BE2C (cell line): ENCODE measurements around the gene CACNG1.

Experiments
- DNase-seq: peaks from one replicate; pipeline ENCODE4 v3.0.0-alpha.2; 2020
- H3K27me3 ChIP-seq: fragments of 250-450 bp; sonication (Bioruptor Pico); 2 replicates; pipeline ENCODE4 v1.5.1; 2020; ENCODE audit warnings: mild to moderate bottlenecking
- H3K36me3 ChIP-seq: fragments of 250-450 bp; sonication (Bioruptor Pico); 2 replicates; pipeline ENCODE4 v1.5.1; 2020; ENCODE audit warnings: mild to moderate bottlenecking
- H3K4me1 ChIP-seq: fragments of 250-450 bp; sonication (Bioruptor Pico); 2 replicates; pipeline ENCODE4 v1.5.1; 2020
- H3K4me3 ChIP-seq: 2 replicates; pipeline ENCODE4 v1.5.1; 2011; ENCODE audit warnings: low read depth, low read length
- H3K9me3 ChIP-seq: fragments of 250-450 bp; sonication (Bioruptor Pico); 2 replicates; pipeline ENCODE4 v1.5.1; 2020
- CTCF ChIP-seq: IDR thresholded peaks from 2 replicates; pipeline ENCODE4 v1.5.1; 2012; ENCODE audit warnings: mild to moderate bottlenecking, low read depth, low read length

CACNG1 gene

DNA sequence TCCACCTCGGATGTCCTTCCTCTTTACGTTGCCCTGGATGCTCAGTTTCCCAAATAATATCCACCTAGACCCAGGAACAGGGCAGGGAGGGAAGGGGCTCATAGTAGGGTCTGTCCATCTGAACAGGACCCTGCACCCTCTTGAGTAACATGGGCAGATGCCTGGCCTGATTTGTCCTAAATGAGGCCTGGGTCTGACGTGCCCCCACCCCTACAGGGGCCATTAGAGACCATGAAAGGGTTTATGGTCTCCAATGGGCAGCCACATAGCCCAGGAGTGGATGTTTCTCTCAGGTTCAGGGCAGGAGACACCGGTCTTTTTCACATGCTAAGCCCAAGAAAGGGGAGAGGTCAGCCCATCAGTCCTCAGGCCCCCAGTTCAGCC is 6.8 kb downstream of the CACNG1 start:
- Histone ChIP-seq H3K27me3 (no peaks in the 10 kb centered on the region), H3K4me3 (no peak overlapping the region), H3K4me1 (peaks cover 4% of the 10 kb centered on the region), H3K9me3 (peaks cover 7% of the 10 kb centered on the region), H3K36me3 (no peaks in the 10 kb centered on the region; the same call in 1 of the 2 replicates)
- no peak for DNase-seq
- no peak for TF ChIP-seq CTCF

GRCh38 chr17:67051837-67052236 is 7.5 kb downstream of the CACNG1 start:
- no peaks in the 10 kb centered on the region for H3K27me3 ChIP-seq
- TF ChIP-seq CTCF: no peak
- peaks cover 4% of the 10 kb centered on the region for H3K4me1 ChIP-seq
- no peaks in the 10 kb centered on the region; the same call in 1 of the 2 replicates for H3K36me3 ChIP-seq
- H3K9me3 ChIP-seq: peaks cover 7% of the 10 kb centered on the region
- H3K4me3 ChIP-seq: no peak overlapping the region
- no peak for DNase-seq

DNA sequence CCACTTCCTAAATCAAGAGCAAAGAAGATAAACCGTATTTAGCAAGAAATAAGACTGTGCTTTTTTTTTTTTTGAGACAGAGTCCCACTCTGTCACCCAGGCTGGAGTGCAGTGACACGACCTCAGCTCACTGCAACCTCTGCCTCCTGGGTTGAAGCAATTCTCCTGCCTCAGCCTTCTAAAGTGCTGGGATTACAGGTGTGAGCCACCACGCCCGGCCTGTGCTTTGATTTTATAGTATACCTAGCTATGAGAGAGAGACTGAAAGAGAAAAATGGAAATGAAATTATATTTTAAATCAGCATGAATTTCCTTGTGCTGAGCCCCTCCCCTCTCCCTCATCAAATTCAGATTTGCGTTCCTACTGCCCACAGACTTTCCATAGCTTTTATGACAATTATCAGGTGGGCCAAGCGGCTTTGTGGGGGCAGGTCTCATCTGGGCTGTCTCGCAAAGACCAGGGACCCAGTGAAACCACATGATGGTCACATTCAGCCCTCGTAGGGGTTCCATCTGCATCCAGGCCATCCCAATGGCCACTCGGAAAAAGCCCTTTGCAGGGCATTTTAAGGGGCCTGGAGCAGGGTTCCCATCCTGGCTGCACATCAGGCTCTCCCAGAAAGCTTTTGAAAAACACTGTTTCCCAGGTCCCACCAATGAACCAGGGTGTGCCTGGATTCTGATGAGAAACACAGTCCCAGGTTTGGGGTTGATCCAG is 8.5 kb downstream of the CACNG1 start:
- Histone ChIP-seq H3K4me1 (no peaks in the 10 kb centered on the region), H3K4me3 (no peak overlapping the region), H3K36me3 (no peaks in the 10 kb centered on the region; the same call in 1 of the 2 replicates), H3K9me3 (peaks cover 4% of the 10 kb centered on the region), H3K27me3 (no peaks in the 10 kb centered on the region)
- TF ChIP-seq CTCF: no peak
- no peak for DNase-seq

DNA sequence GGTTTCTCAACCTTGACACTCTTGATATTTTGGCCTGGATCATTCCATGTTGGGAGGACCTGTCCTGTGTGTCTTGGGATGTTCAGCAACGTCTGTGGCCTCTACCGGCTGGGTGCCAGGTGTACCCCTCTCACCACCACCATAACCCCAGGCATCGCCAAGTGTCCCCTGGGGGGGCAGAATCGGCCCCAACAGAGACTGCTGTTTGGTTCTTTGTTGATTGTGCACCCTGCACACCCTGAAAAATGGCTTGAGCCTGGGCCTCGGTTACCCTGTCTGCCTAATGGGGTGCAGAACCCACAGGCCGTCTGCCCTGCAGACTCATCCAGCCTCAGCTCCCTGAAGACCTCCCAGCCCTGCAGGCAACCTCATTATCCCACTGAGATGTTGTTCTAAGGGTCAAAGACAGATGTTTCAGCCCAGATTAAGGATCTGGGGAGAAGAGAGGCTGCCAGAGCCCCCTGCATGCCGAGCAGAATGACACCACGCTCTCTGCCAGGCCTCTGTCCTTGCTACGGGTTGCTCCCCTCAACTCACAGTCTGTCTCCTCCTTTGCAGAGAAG is 9.2 kb downstream of the CACNG1 start:
- peaks cover 4% of the 10 kb centered on the region; the same call in 1 of the 2 replicates for H3K9me3 ChIP-seq
- TF ChIP-seq CTCF: no peak
- no peaks in the 10 kb centered on the region for H3K27me3 ChIP-seq
- no peaks in the 10 kb centered on the region; the same call in 1 of the 2 replicates for H3K36me3 ChIP-seq
- DNase-seq: no peak
- no peaks in the 10 kb centered on the region for H3K4me1 ChIP-seq
- no peak overlapping the region for H3K4me3 ChIP-seq

GRCh38 chr17:67054011-67054591 is 9.7 kb downstream of the CACNG1 start:
- Histone ChIP-seq H3K4me1 (no peaks in the 10 kb centered on the region), H3K4me3 (no peak overlapping the region), H3K27me3 (no peaks in the 10 kb centered on the region), H3K9me3 (peaks cover under 1% of the 10 kb centered on the region; the same call in 1 of the 2 replicates), H3K36me3 (no peaks in the 10 kb centered on the region; the same call in 1 of the 2 replicates)
- DNase-seq: no peak
- no peak for TF ChIP-seq CTCF

GRCh38 chr17:67054608-67055007 is 10.3 kb downstream of the CACNG1 start:
- TF ChIP-seq CTCF: no peak
- H3K36me3 ChIP-seq: no peaks in the 10 kb centered on the region
- no peaks in the 10 kb centered on the region for H3K4me1 ChIP-seq
- H3K4me3 ChIP-seq: no peak overlapping the region
- H3K27me3 ChIP-seq: no peaks in the 10 kb centered on the region
- H3K9me3 ChIP-seq: no peaks in the 10 kb centered on the region
- no peak for DNase-seq
